CMK (cell line): ENCODE results near the gene SSX1.
"Not testable (repeated sequence)": the region's sequence is repeated elsewhere in the genome, so short reads cannot be mapped to it uniquely, and the experiment has no call there.

Source experiments
- DNase-seq: peaks from one replicate; pipeline ENCODE4 v3.0.0-alpha.2; 2010; ENCODE audit warnings: low read depth

The SSX1 gene, protein sequence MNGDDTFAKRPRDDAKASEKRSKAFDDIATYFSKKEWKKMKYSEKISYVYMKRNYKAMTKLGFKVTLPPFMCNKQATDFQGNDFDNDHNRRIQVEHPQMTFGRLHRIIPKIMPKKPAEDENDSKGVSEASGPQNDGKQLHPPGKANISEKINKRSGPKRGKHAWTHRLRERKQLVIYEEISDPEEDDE

DNA sequence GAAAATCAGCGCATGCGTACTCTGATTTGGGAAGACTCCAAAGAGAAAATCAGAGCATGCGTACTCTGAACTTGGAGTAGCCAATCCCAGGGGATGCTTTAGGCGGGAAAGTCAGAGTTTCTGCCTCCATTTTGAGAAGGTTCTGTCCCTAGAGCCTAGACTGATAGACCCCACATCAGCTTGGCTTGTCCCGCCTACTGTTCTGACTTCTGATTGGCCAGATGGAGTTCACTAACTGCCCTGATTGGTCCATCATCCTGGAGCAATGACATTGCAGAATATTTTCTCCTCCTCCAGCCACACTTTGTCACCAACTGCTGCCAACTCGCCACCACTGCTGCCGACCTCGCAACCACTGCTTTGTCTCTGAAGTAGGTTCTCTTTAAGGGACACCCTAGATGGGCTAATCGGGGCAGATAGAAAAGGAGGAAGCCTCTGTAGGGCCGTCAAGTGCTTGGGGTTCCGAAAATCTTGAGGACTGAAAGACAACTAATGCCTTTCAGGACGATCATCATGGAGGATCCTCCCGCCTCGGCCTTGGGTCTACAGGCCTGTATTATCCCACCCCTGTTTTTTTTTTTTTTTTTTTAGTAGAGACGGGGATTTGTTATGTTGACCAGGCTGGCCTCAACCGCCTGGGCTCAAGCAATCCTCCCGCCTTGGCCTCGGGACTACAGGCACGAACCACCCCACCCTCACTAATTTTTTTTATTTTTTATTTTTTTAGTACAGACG lies at the start of gene SSX1:
SSX1 (plus strand) TSS at position 331 of the 735 bp plus-strand sequence. CDS start 1,850 bp downstream, outside the sequence.
- DNase-seq, result not testable (repeated sequence)

DNA sequence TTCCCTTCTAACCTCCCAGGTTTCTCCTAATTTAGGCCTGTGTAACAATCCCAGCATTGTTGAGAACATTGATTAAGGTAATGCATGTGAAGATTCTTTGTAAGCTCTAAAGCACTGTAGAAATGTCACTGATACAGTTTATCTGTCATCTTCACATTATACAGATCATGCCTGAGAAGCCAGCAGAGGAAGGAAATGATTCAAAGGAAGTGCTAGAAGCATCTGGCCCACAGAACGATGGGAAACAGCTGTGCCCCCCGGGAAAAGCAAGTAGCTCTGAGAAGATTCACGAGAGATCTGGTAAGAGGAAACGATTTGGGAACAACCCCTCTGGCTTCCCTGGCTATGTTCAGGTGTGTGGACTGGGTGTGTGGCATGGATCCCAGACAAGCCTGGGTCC lies 40.9 kb upstream of the SSX1 start:
- not testable (repeated sequence) for DNase-seq

DNA sequence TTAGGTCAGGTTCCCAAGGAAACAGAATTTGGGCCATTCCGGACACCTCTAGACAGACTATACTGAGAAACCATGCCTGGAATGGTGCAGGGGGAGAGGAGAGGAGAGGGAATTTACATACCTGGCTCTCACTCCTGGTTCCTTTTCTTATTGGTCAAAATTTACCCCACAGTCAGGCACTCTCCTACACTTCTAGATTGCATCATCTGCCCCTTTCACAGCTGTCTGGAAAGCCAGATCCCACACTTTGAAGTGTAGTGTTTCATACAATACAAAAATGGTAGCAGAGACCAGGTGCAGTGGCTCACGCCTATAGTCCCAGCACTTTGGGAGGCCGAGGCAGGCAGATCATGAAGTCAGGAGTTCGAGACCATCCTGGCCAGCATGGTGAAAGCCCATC lies 31.0 kb upstream of the SSX1 start:
- DNase-seq, result not testable (repeated sequence)

DNA sequence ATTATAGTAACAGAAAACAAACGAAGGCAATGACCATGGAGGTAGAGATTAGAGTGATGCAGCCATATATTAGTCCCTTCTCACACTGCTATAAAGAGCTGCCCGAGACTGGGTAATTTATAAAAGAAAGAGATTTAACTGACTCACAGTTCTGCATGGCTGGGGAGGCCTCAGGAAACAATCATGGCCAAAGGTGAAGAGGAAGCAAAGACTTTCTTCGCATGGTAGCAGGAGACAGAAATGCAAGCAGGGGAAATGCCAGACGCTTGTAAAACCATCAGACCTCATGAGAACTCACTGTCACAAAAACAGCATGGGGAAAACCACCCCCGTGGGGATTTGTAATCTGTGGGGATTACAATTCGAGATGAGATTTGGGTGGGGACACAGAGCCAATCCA lies 2.2 kb upstream of the SSX1 start:
- DNase-seq, result not testable (repeated sequence)

DNA sequence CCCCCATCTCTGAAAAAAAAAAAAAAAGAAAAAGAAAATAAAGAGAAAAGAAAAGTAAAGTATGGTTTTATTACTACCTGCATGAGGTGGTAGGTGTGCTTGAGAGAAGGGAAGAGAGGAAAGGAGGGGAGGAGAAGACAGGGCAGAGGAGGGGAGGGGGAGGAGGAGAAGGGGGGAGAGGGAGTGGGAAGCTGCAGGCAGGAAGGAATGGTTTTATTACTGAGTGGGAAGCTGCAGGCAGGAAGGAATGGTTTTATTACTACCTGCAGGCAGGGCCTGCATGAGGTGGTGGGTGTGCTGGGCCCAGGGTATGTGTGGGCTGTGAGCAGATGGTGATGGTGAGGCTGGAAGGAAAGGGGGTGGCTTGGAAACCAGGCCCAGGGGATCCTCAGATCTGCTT lies 19.2 kb downstream of the SSX1 start:
- not testable (repeated sequence) for DNase-seq

DNA sequence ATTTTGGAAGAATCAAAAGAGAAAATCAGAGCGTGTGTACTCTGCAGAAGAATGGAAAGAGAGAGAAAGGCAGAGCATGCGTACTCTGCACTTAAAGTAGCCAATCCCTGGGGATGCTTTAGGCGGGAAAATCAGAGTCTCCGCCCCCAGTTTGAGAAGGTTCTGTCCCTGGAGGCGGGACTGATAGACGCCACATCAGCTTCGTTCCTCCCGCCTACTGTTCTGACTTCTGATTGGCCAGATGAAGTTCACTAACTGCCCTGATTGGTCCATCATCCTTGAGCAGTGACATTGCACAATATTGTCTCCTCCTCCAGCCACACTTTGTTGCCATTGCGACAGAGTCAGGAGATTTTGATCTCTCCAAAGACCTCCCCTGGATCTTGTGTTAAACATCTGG lies 23.8 kb downstream of the SSX1 start:
- no peak for DNase-seq

DNA sequence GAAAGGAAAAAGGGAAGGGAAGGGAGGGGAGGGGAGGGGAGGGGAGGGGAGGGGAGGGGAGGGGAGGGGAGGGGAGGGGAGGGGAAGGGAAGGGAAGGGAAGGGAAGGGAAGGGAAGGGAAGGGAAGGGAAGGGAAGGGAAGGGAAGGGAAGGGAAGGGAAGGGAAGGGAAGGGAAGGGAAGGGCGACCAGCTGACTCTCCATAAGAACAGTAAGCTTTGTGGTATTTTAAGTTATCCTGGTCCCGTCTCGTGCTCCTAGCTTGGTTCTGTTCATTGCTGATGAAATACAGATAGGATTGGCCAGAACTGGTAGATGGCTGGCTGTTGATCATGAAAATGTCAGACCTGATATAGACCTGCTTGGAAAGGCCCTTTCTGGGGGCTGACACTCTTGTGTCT lies 25.5 kb downstream of the SSX1 start:
- DNase-seq, result not testable (repeated sequence)

DNA sequence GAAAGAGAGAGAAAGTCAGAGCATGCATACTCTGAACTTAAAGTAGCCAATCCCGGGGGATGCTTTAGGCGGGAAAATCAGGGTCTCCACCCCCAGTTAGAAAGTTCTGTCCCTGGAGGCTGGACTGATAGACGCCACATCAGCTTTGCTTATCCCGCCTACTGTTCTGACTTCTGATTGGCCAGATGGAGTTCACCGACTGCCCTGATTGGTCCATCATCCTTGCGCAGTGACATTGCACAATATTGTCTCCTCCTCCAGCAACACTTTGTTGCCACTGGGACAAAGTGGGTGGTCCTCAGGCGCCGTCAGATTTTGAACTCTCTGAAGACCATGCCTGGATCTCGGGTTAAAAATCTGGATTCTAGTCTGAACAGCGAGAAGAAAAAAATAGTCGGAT lies 51.0 kb downstream of the SSX1 start:
- no peak for DNase-seq

DNA sequence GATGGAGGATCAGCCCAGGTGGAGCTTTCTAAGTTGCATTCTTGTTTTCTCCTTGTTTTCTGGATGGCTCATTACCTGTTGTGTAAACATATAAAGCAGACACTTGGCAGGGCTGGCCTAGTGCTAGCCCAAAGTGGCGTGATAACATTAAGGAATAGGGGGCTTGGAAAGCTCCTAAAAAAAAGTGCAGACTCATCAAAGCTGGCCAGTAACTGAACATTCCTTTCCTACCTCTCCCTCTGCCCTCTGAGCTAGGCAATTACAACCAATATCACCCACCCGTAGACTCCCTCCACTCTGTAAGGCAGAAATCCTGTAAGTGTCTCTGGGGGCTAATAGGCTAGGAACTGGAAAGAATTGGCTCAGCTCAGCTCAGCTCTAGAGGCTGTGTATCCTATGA lies 58.8 kb downstream of the SSX1 start:
- not testable (repeated sequence) for DNase-seq
